ENCODE data around the gene SERPINI1.

GRCh38 chr3:167729591-167729990 is 5.9 kb upstream of the SERPINI1 start:
- no peak for TF ChIP-seq CTCF (IDR thresholded peaks at IDR 0.05)
- no peak for TF ChIP-seq POLR2AphosphoS5 (IDR thresholded peaks at IDR 0.05)
- no peak for TF ChIP-seq POLR2A (IDR thresholded peaks at IDR 0.05)
- TF ChIP-seq EP300 (IDR thresholded peaks at IDR 0.05): no peak
